C4-2B (cell line): ENCODE results near the gene TJP1.

ENCODE experiments used
- ZFX ChIP-seq: fragments of 450-650 bp; IDR thresholded peaks from 2 replicates; pipeline ENCODE4 v1.6.1; 2017
- TF ChIP-seq, protein P1 (sequence below): fragments of 450-650 bp; conservative IDR thresholded peaks from 2 replicates; pipeline ENCODE4 v1.5.1; 2017; ENCODE audit warnings: mild to moderate bottlenecking

DNA sequence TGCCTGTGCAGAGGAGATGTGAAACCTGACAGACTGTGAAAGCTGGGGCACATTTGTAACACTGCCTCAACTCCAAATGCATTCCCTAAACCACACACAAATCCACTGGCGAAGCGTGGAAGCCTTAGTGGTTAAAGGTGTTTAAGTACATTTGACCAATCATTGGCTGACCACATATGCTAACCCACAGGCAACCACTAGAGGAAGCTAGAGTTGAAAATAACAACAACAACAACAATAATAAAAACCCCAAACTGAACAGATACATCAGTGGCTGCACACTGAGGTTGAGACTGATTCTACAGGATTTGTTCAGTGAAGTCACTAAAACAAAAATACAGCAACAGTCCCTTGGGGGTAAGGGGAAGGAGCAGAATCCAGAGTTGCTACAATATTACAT is 129.7 kb downstream of the TJP1 start:
- TF ChIP-seq, protein P1, sequence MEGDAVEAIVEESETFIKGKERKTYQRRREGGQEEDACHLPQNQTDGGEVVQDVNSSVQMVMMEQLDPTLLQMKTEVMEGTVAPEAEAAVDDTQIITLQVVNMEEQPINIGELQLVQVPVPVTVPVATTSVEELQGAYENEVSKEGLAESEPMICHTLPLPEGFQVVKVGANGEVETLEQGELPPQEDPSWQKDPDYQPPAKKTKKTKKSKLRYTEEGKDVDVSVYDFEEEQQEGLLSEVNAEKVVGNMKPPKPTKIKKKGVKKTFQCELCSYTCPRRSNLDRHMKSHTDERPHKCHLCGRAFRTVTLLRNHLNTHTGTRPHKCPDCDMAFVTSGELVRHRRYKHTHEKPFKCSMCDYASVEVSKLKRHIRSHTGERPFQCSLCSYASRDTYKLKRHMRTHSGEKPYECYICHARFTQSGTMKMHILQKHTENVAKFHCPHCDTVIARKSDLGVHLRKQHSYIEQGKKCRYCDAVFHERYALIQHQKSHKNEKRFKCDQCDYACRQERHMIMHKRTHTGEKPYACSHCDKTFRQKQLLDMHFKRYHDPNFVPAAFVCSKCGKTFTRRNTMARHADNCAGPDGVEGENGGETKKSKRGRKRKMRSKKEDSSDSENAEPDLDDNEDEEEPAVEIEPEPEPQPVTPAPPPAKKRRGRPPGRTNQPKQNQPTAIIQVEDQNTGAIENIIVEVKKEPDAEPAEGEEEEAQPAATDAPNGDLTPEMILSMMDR, result no peak; the same call in 1 of the 2 replicates
- no peak for TF ChIP-seq ZFX
